DMS79 treated with DMSO at 0.1 percent for 48 hours (cell line): ENCODE measurements around the gene TRIM46.
"Not testable (repeated sequence)": the region's sequence is repeated elsewhere in the genome, so short reads cannot be mapped to it uniquely, and the experiment has no call there.

Experiments
- DNase-seq: peaks from one replicate; lab custom pipeline; 2025; lab: John Stamatoyannopoulos, UW

The TRIM46 gene

GRCh38 chr1:155232001-155232978, 58.6 kb downstream of the TRIM46 start:
- DNase-seq, result not testable (repeated sequence)

DNA sequence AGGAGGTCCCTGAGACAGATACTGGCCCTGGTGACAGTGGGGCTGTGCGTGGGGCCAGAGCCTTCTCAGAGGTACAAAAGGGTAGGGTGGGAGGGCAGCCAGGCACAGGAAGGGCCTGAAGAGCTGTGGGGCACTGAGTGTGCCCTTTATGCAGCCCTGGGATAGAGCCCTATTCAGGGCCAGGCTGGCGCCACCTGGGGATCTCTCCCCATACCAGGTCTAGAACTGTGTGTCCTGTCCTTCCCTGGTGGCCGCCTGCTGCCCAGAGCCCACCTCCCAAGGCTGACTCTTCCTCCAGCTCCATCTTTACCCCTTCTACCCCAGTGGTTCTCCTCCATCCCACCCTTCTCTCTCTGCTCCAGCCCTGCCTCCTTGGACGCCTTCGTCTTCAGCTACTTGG, 59.9 kb downstream of the TRIM46 start:
- not testable (repeated sequence) for DNase-seq
